SK-N-SH (cell line): Measurements from ENCODE around the gene FGF7. TPM values are rescaled to one million over a fixed set of nuclear protein-coding genes. Genes with fewer than 3 reads are reported as not detected.

Experiments used
- CTCF ChIA-PET: fragments of 300-600, 350-600 bp; formaldehyde crosslinking; extraction: SDS; loops from one replicate; lab custom pipeline; 2021; lab: Yijun Ruan, JAX
- POLR2A ChIA-PET: fragments of 350-600 bp; sonication (Branson Sonifier 250); formaldehyde crosslinking; extraction: SDS; loops from one replicate; lab custom pipeline; 2020; ENCODE audit warnings: antibody characterized with exemption, inconsistent platforms; lab: Yijun Ruan, JAX
- DNase-seq: peaks from one replicate; pipeline ENCODE4 v3.0.0; 2012
- H2AFZ ChIP-seq: fragments of 200-600 bp; sonication (generic); 2 replicates; pipeline ENCODE4 v1.8.1; 2016; ENCODE audit warnings: antibody characterized with exemption, mild to moderate bottlenecking, low read depth
- H3F3A ChIP-seq: fragments of 200-600 bp; sonication (generic); replicated peaks from 2 replicates; pipeline ENCODE3; 2016; ENCODE audit warnings: antibody characterized with exemption, mild to moderate bottlenecking; ENCODE audit not compliant: insufficient read depth
- H3K27ac ChIP-seq, 2 experiments: fragments of 200-500 bp in 1 of 2; fragments of 200-600 bp in 1 of 2; sonication (Bioruptor generic) in 1 of 2; sonication (generic), shearing (Covaris generic) in 1 of 2; 2 replicates each; pipeline versions ENCODE4 v1.5.1 to v1.6.1; 2014 to 2016; ENCODE audit warnings: low read depth in 2 of 2, inconsistent platforms in 1 of 2, low read length in 1 of 2, mild to moderate bottlenecking in 1 of 2, mixed read lengths in 1 of 2
- H3K27me3 ChIP-seq: fragments of 200-600 bp; sonication (generic), shearing (Covaris generic); 2 replicates; pipeline ENCODE4 v1.6.1; 2016; ENCODE audit warnings: mixed run types; ENCODE audit not compliant: insufficient read depth
- H3K36me3 ChIP-seq, 2 experiments: fragments of 200-500 bp in 1 of 2; fragments of 200-600 bp in 1 of 2; sonication (Bioruptor generic) in 1 of 2; sonication (generic) in 1 of 2; replicated peaks in 1 of 2; 2 replicates each; pipeline versions ENCODE3 to v1.5.1; 2014 to 2016; ENCODE audit warnings: low read length in 1 of 2, mild to moderate bottlenecking in 1 of 2; ENCODE audit not compliant: insufficient read depth in 2 of 2, control insufficient read depth in 1 of 2
- H3K4me1 ChIP-seq, 2 experiments: fragments of 200-500 bp in 1 of 2; fragments of 200-600 bp in 1 of 2; sonication (Bioruptor generic) in 1 of 2; sonication (generic), shearing (Covaris generic) in 1 of 2; 2 replicates each; pipeline versions ENCODE4 v1.5.1 to v1.6.1; 2014 to 2016; ENCODE audit warnings: low read depth in 1 of 2, low read length in 1 of 2, mixed run types in 1 of 2; ENCODE audit not compliant: insufficient read depth in 2 of 2, control insufficient read depth in 1 of 2
- H3K4me2 ChIP-seq: fragments of 200-600 bp; sonication (generic), shearing (Covaris generic); 2 replicates; pipeline ENCODE4 v1.6.1; 2017; ENCODE audit warnings: mixed run types
- H3K4me3 ChIP-seq, 2 experiments: fragments of 200-500 bp in 1 of 2; fragments of 200-600 bp in 1 of 2; sonication (Bioruptor generic) in 1 of 2; sonication (generic), shearing (Covaris generic) in 1 of 2; 2 replicates each; pipeline versions ENCODE4 v1.5.1 to v1.8.1; 2014 to 2016; ENCODE audit warnings: low read depth in 2 of 2, inconsistent platforms in 1 of 2, low read length in 1 of 2, mild to moderate bottlenecking in 1 of 2, mixed read lengths in 1 of 2, moderate library complexity in 1 of 2
- H3K79me2 ChIP-seq: fragments of 200-600 bp; sonication (generic); 2 replicates; pipeline ENCODE4 v1.8.1; 2017; ENCODE audit warnings: mild to moderate bottlenecking; ENCODE audit not compliant: insufficient read depth
- H3K9ac ChIP-seq: fragments of 200-600 bp; sonication (generic); 2 replicates; pipeline ENCODE4 v1.6.1; 2017; ENCODE audit warnings: mixed run types
- H3K9me2 ChIP-seq: fragments of 200-600 bp; sonication (generic); 2 replicates; pipeline ENCODE4 v1.6.1; 2017; ENCODE audit warnings: mixed run types
- H3K9me3 ChIP-seq: fragments of 200-600 bp; sonication (generic); 2 replicates; pipeline ENCODE4 v1.6.1; 2017; ENCODE audit warnings: mixed run types, mild to moderate bottlenecking, moderate library complexity
- H4K20me1 ChIP-seq: fragments of 200-600 bp; sonication (generic); 2 replicates; pipeline ENCODE4 v1.6.1; 2017; ENCODE audit warnings: mild to moderate bottlenecking, mixed run types; ENCODE audit not compliant: insufficient read depth
- CTCF ChIP-seq: fragments of 200-600 bp; sonication (generic); IDR thresholded peaks from 2 replicates; pipeline ENCODE4 v1.6.1; 2017; ENCODE audit warnings: antibody characterized with exemption, mild to moderate bottlenecking, moderate library complexity
- FOSL2 ChIP-seq: IDR thresholded peaks from 2 replicates; pipeline ENCODE4 v1.4.0; 2012; ENCODE audit warnings: low read depth, mild to moderate bottlenecking, moderate library complexity, borderline replicate concordance
- GABPA ChIP-seq: IDR thresholded peaks from 2 replicates; pipeline ENCODE4 v1.4.0; 2012; ENCODE audit warnings: low read depth, mild to moderate bottlenecking
- RAD21 ChIP-seq: IDR thresholded peaks from 2 replicates; pipeline ENCODE4 v1.6.1; 2012; ENCODE audit warnings: mild to moderate bottlenecking, low read length
- REST ChIP-seq: IDR thresholded peaks from 2 replicates; pipeline ENCODE4 v1.6.1; 2012; ENCODE audit warnings: mild to moderate bottlenecking, low read depth, low read length, moderate library complexity
- RFX5 ChIP-seq: IDR thresholded peaks from 2 replicates; pipeline ENCODE4 v1.6.1; 2012; ENCODE audit warnings: mild to moderate bottlenecking, improper control_type of control experiment, low read length
- SMC3 ChIP-seq: IDR thresholded peaks from 2 replicates; pipeline ENCODE4 v1.6.1; 2012; ENCODE audit warnings: low read depth, low read length, improper control_type of control experiment
- TAF1 ChIP-seq: IDR thresholded peaks from 2 replicates; pipeline ENCODE4 v1.6.1; 2012; ENCODE audit warnings: low read depth, mild to moderate bottlenecking, low read length, moderate library complexity, borderline replicate concordance
- TCF12 ChIP-seq: IDR thresholded peaks from 2 replicates; pipeline ENCODE4 v1.4.0; 2012
- USF1 ChIP-seq: IDR thresholded peaks from 2 replicates; pipeline ENCODE4 v1.4.0; 2012; ENCODE audit warnings: low read depth, borderline replicate concordance
- polyA plus RNA-seq, 3 experiments: library from polyadenylated mRNA; depleted of rRNA; stranded (reverse); fragments of >200 nt; gene quantifications; 2 replicates each; pipeline ENCODE4 v1.2.3, GENCODE V29; 2012
- TF ChIP-seq, protein P1 (sequence below): fragments of 150-350 bp; IDR thresholded peaks from 2 replicates; pipeline ENCODE4 v1.6.1; 2017; ENCODE audit warnings: antibody characterized with exemption, low read length, low read depth, borderline replicate concordance

The FGF7 gene
- polyA plus RNA-seq, 1 of the 3 experiments (the other 2 are of a cell fraction) = 0.25 TPM

GRCh38 chr15:49410641-49411040 lies 12.4 kb upstream of the FGF7 start:
- Histone ChIP-seq H3K9me3 (no peaks in the 10 kb centered on the region), H3K9ac (no peak overlapping the region), H3K4me2 (no peak overlapping the region), H3K27me3 (no peaks in the 10 kb centered on the region), H4K20me1 (no peaks in the 10 kb centered on the region), H3K27ac (no peak overlapping the region), H2AFZ (no peak overlapping the region), H3F3A (peaks cover 3% of the 10 kb centered on the region), H3K9me2 (no peaks in the 10 kb centered on the region), H3K79me2 (no peaks in the 10 kb centered on the region), H3K4me3 (no peak overlapping the region)
- no peak for DNase-seq
- ChIA-PET POLR2A (interaction anchor here (0.6 kb wide), 1 partner anchor 618 kb away, joined by 3 read pairs; no protein-coding TSS in a partner anchor), CTCF (interaction anchor here (0.7 kb wide), 1 partner anchor 28 kb away, joined by 3 read pairs; no protein-coding TSS in a partner anchor)
- TF ChIP-seq TAF1 = no peak
- TF ChIP-seq REST = no peak
- TF ChIP-seq TCF12 = peak; percentile 53
- TF ChIP-seq, all 33 proteins: peak for 1
- Histone ChIP-seq H3K4me1 (peaks cover 3% of the 10 kb centered on the region in 2 experiments; a peak in 2 of 4 replicates), H3K36me3 (no peaks in the 10 kb centered on the region)

GRCh38 chr15:49412797-49413196 lies 10.2 kb upstream of the FGF7 start:
- Histone ChIP-seq H4K20me1 (no peaks in the 10 kb centered on the region), H3F3A (peaks cover 4% of the 10 kb centered on the region), H3K9me2 (no peaks in the 10 kb centered on the region), H3K4me1 (peaks cover 3% of the 10 kb centered on the region in 2 experiments; a peak in 2 of 4 replicates), H3K36me3 (no peaks in the 10 kb centered on the region), H3K4me3 (no peak overlapping the region), H3K4me2 (no peak overlapping the region), H3K27ac (no peak overlapping the region), H3K79me2 (no peaks in the 10 kb centered on the region), H3K27me3 (no peaks in the 10 kb centered on the region), H3K9ac (no peak overlapping the region), H3K9me3 (no peaks in the 10 kb centered on the region), H2AFZ (no peak overlapping the region)
- TF ChIP-seq SMC3 (no peak), GABPA (no peak), USF1 (no peak), CTCF (no peak), RFX5 (no peak), RAD21 (no peak), FOSL2 (no peak)
- TF ChIP-seq, protein P1, sequence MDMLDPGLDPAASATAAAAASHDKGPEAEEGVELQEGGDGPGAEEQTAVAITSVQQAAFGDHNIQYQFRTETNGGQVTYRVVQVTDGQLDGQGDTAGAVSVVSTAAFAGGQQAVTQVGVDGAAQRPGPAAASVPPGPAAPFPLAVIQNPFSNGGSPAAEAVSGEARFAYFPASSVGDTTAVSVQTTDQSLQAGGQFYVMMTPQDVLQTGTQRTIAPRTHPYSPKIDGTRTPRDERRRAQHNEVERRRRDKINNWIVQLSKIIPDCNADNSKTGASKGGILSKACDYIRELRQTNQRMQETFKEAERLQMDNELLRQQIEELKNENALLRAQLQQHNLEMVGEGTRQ = no peak
- ChIA-PET POLR2A (no interaction called here), CTCF (interaction anchor here (3.2 kb wide), 1 partner anchor 10 kb away, joined by 13 read pairs; the partner anchor contains the start of gene FGF7)
- no peak for DNase-seq
